Thoracic aorta (tissue), 2 donors: Measurements from ENCODE around the gene TBPL1. TPM values are rescaled to one million over a fixed set of nuclear protein-coding genes. Genes with fewer than 3 reads are reported as not detected.

Experiments used
- ATAC-seq: fragments of 150-250 bp; one replicate; pipeline ENCODE4 v1.8.0; 2017; ENCODE audit warnings: low read depth; ENCODE audit not compliant: insufficient number of reproducible peaks, low FRiP score
- DNase-seq: peaks from one replicate; pipeline ENCODE4 v3.0.0-alpha.2; 2020; ENCODE audit warnings: low spot score
- H3K27ac ChIP-seq, 2 donors: fragments of 200-600 bp; sonication (generic); 1 replicate in 1 of 2; 2 replicates in 1 of 2; pipeline ENCODE4 v1.5.1; 2016; ENCODE audit warnings: mild to moderate bottlenecking in 2 of 2, moderate library complexity in 2 of 2
- H3K27me3 ChIP-seq: fragments of 200-600 bp; sonication (generic); replicated peaks from 2 replicates; pipeline ENCODE4 v1.6.0; 2016; ENCODE audit warnings: mild to moderate bottlenecking; ENCODE audit not compliant: insufficient read depth
- H3K36me3 ChIP-seq: fragments of 200-600 bp; sonication (generic); one replicate; pipeline ENCODE4 v1.5.1; 2016
- H3K4me1 ChIP-seq, 2 donors: fragments of 200-600 bp; sonication (generic); 1 replicate in 1 of 2; 2 replicates in 1 of 2; pipeline versions ENCODE4 v1.5.1 to v1.6.0; 2016; ENCODE audit warnings: low read depth in 2 of 2, mild to moderate bottlenecking in 1 of 2; ENCODE audit not compliant: control insufficient read depth in 1 of 2
- H3K4me3 ChIP-seq: fragments of 200-600 bp; sonication (generic); 2 replicates; pipeline ENCODE4 v1.5.1; 2016; ENCODE audit warnings: mild to moderate bottlenecking
- H3K9me3 ChIP-seq: fragments of 200-600 bp; sonication (generic); 2 replicates; pipeline ENCODE4 v1.5.1; 2016
- total RNA-seq, 2 donors: library from RNA; depleted of rRNA; stranded (reverse); fragments of >200 nt; gene quantifications; one replicate each; pipeline versions ENCODE4 v1.1.0 to v1.2.3, GENCODE V29; 2016
- TF ChIP-seq, protein P1 (sequence below): fragments of 200-600 bp; sonication (generic); IDR thresholded peaks from one replicate; pipeline ENCODE4 v1.5.1; 2019; ENCODE audit warnings: antibody characterized with exemption

The TBPL1 gene
- total RNA-seq, 2 donors from 2014 or later, result 6.1 to 8.5 TPM

DNA sequence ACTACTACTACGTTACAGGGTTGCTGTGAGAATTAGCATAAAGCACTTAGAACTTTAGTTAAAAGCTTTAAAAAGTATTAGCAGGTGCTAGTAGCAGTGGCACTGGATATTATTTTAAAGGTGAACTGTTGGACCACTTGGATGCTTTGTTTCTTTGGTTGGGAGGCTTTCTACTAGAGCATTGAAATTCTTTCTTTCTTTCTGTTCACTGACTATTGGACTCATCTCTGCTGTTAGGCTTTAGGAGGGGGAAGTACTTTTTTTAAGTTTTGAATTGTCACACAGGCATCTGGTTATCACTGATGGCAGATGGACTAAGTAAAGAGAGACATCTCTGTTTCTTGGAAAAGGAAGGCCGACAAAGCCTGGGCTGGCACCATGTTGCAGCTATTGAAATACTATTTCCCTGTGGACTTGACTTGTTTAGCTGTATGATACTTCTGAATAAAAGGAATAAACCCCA is 4.8 kb downstream of the TBPL1 start:
- TF ChIP-seq, protein P1, sequence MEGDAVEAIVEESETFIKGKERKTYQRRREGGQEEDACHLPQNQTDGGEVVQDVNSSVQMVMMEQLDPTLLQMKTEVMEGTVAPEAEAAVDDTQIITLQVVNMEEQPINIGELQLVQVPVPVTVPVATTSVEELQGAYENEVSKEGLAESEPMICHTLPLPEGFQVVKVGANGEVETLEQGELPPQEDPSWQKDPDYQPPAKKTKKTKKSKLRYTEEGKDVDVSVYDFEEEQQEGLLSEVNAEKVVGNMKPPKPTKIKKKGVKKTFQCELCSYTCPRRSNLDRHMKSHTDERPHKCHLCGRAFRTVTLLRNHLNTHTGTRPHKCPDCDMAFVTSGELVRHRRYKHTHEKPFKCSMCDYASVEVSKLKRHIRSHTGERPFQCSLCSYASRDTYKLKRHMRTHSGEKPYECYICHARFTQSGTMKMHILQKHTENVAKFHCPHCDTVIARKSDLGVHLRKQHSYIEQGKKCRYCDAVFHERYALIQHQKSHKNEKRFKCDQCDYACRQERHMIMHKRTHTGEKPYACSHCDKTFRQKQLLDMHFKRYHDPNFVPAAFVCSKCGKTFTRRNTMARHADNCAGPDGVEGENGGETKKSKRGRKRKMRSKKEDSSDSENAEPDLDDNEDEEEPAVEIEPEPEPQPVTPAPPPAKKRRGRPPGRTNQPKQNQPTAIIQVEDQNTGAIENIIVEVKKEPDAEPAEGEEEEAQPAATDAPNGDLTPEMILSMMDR, result no peak
- Histone ChIP-seq H3K4me1 (peaks cover 15 to 37% of the 10 kb centered on the region in 2 donors), H3K36me3 (no peaks in the 10 kb centered on the region), H3K27me3 (no peaks in the 10 kb centered on the region), H3K4me3 (no peak overlapping the region), H3K9me3 (no peaks in the 10 kb centered on the region), H3K27ac (no peak overlapping the region)
- no peak for ATAC-seq
- no peak for DNase-seq

DNA sequence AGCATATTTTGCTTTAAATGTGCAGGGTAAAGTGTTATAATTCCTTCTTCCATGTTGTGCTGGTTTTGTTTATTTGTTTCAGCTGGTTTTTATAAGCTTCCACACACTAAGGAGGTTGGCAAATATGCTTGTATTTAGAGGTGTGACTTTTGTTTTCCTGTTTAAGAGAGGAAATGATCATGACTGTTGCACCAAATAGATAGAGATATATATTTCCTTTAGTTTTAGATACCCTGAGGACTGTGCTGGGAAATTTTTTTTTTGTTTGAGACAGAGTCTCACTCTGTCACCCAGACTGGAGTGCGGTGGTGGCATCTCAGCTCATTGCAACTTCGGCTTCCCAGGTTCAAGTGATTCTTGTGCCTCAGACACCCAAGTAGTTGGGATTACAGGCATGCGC is 5.8 kb downstream of the TBPL1 start:
- ATAC-seq, result no peak
- TF ChIP-seq, protein P1, result no peak
- DNase-seq, result no peak
- Histone ChIP-seq H3K4me3 (no peak overlapping the region), H3K36me3 (no peaks in the 10 kb centered on the region), H3K9me3 (no peaks in the 10 kb centered on the region), H3K27ac (no peak overlapping the region), H3K27me3 (no peaks in the 10 kb centered on the region), H3K4me1 (peaks cover 15 to 35% of the 10 kb centered on the region in 2 donors)

DNA sequence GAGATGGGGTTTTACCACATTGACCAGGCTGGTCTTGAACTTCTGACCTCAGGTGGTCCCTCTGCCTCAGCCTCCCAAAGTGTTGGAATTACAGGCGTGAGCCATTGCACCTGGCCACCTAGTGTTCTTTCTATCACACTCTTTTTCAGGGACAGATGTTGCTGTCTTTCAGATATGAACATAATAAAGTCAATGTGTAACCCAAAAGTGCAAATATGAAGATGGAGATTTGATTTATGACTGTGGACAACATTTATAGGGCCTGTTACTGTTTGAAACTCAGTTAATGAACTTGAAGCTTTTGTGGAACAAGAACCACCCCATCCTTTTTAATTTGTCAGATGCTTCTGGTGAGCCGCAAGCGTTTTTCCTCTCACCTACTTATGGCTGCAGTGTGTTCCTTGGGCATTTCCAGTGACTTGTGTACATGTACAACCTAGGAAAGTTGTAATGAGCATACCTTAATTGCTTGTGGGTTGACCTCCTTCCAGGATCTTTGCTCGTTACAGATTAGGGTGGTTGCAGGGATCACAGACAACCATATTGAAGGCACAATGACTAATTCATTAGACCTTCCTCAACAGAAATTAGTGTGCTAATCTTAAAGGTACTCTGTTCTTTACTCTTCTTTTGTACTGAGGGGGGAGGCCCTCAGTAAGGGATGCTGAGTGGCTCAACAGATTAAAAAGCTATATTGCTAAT is 6.8 kb downstream of the TBPL1 start:
- DNase-seq, result no peak
- H3K4me1 ChIP-seq, result peaks cover 5 to 25% of the 10 kb centered on the region in 2 donors
- no peak overlapping the region for H3K4me3 ChIP-seq
- no peak for ATAC-seq
- no peak overlapping the region for H3K27ac ChIP-seq
- H3K9me3 ChIP-seq, result no peaks in the 10 kb centered on the region
- TF ChIP-seq, protein P1, result no peak
- H3K27me3 ChIP-seq, result no peaks in the 10 kb centered on the region
- no peaks in the 10 kb centered on the region for H3K36me3 ChIP-seq

DNA sequence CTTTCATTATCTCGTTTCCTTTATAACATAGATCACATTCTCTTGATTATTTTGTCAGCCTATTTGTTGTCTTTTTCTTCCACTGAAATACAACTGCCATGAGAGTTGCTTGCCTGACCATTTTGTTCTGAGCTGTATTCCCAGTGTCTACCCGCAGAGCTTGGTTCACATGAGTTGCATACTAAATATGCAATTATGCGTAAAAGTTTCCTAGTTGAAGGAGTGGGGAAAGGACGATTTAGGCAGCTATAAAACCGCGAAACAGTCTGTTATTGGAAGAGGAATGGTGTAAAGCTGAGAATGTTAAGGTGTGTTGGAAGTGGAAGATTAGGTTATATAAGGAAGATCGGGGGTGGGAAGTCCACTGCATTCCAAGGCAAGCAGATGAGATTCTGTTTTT is 8.8 kb downstream of the TBPL1 start:
- DNase-seq (no peak), ATAC-seq (no peak)
- H3K9me3 ChIP-seq, result no peaks in the 10 kb centered on the region
- no peaks in the 10 kb centered on the region for H3K36me3 ChIP-seq
- no peaks in the 10 kb centered on the region for H3K27me3 ChIP-seq
- H3K4me3 ChIP-seq, result no peak overlapping the region
- peaks cover 4 to 8% of the 10 kb centered on the region in 2 donors for H3K4me1 ChIP-seq
- TF ChIP-seq, protein P1, result no peak
- H3K27ac ChIP-seq, result no peak overlapping the region

DNA sequence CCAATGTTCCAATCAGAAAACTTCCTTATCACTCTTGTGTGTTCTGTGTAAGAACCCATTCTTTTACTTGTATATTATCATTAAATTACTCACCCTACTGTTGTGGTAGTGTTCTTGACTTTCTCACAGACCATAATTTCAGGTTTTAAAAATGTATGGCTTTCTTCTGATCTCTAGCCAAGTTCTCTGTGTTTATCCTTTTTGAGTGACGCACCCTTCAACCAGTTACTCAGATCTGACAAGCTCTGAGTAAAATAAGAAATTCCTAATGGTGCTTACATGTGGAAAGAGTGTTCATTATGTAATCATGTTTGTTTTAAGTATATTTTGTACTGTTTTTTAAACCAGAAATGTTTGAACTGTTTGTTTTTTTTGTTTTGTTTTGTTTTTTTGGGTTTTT is 11.0 kb downstream of the TBPL1 start:
- ATAC-seq, result no peak
- H3K9me3 ChIP-seq, result no peaks in the 10 kb centered on the region

More for the DNA sequence above, 11.0 kb downstream of the TBPL1 start:
- TF ChIP-seq, protein P1, result no peak
- DNase-seq, result no peak
- H3K27ac ChIP-seq, result no peak overlapping the region
- H3K4me1 ChIP-seq, result no peaks in the 10 kb centered on the region
- H3K4me3 ChIP-seq, result no peak overlapping the region
- no peaks in the 10 kb centered on the region for H3K36me3 ChIP-seq
- no peaks in the 10 kb centered on the region for H3K27me3 ChIP-seq
